Esophagus (tissue), 2 donors: Measurements from ENCODE around the gene C1orf116. TPM values are rescaled to one million over a fixed set of nuclear protein-coding genes. Genes with fewer than 3 reads are reported as not detected.
A peak's percentile ranks its signal among the peaks of the same experiment; 100 is the strongest.

Experiments used
- H3K27ac ChIP-seq, 2 donors: one replicate each; pipeline ENCODE4 v1.5.1; 2013; ENCODE audit warnings: low read depth in 2 of 2, mild to moderate bottlenecking in 2 of 2, inconsistent platforms in 1 of 2, low read length in 1 of 2, moderate library complexity in 1 of 2
- H3K27me3 ChIP-seq, 2 donors: one replicate each; pipeline ENCODE4 v1.6.1; 2013; ENCODE audit warnings: low read length in 2 of 2, control low read depth in 1 of 2, mild to moderate bottlenecking in 1 of 2; ENCODE audit not compliant: insufficient read depth in 2 of 2, control insufficient read depth in 1 of 2
- H3K36me3 ChIP-seq, 2 donors: one replicate each; pipeline ENCODE4 v1.6.1; 2013; ENCODE audit warnings: low read length in 1 of 2; ENCODE audit not compliant: control insufficient read depth in 2 of 2, insufficient read depth in 2 of 2
- H3K4me1 ChIP-seq, 2 donors: one replicate each; pipeline ENCODE4 v1.6.1; 2013; ENCODE audit warnings: low read length in 1 of 2; ENCODE audit not compliant: control insufficient read depth in 2 of 2, insufficient read depth in 2 of 2
- H3K4me3 ChIP-seq, 2 donors: one replicate each; pipeline ENCODE4 v1.5.1; 2013; ENCODE audit warnings: low read length in 2 of 2, mild to moderate bottlenecking in 2 of 2, low read depth in 1 of 2, moderate library complexity in 1 of 2
- H3K9me3 ChIP-seq, 2 donors: one replicate each; pipeline ENCODE4 v1.6.1; 2013; ENCODE audit warnings: mild to moderate bottlenecking in 2 of 2, low read depth in 1 of 2, low read length in 1 of 2, moderate library complexity in 1 of 2; ENCODE audit not compliant: control insufficient read depth in 2 of 2, insufficient read depth in 1 of 2
- WGBS, 2 donors: extraction: QIAGEN DNeasy Blood & Tissue Kit; methylation state at CpG; one replicate each; pipeline ENCODE4 v1.1.7; 2013; 5-methylcytosine and 5-hydroxymethylcytosine counted together
- polyA plus RNA-seq, 2 donors: library from polyadenylated mRNA; stranded (reverse); fragments of 200-250 nt; gene quantifications; one replicate each; pipeline ENCODE4 v1.2.3, GENCODE V29; 2013
- donor health status: healthy with polysubstance abuse.
- donor health status: Bipolar disorder and iron deficiency.

Gene C1orf116
- polyA plus RNA-seq, 2 donors, result 72.9 to 85.8 TPM

- Histone ChIP-seq H3K27me3 (no peaks in the 10 kb centered on the region), H3K9me3 (no peaks in the 10 kb centered on the region), H3K4me1 (peaks cover 0 to 12% of the 10 kb centered on the region in 2 donors), H3K4me3 (no peak overlapping the region), H3K27ac (peak overlapping the region; percentile 65 to 67), H3K36me3 (no peaks in the 10 kb centered on the region)
- 56 to 65% methylated on average over 3 of the region's 3 CpGs for WGBS, 2 donors
Observed at GRCh38 chr1:207006914-207007313, 25.6 kb downstream of the C1orf116 start.

DNA sequence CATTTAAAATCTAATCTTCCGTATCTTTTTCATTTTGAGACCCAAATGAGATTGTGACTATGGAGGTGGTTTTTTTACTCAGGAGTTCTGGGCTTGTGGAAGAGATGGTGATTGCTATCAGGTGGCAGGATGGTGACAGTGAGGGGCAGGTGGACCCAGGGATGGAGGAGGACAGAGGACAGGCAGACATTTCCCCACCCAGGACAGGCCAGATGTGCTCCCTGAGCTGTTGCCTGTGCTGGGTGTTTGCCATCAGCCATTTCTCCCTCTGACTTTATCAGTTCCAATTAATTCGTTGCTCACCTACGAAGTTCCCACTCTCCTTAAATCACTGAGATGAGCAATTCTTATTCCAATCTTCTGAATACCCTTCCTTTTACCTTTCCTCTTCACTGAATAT is 26.5 kb downstream of the C1orf116 start:
- Histone ChIP-seq H3K27me3 (no peaks in the 10 kb centered on the region), H3K27ac (no peak overlapping the region), H3K9me3 (no peaks in the 10 kb centered on the region), H3K4me3 (no peak overlapping the region), H3K36me3 (no peaks in the 10 kb centered on the region), H3K4me1 (peaks cover 0 to 20% of the 10 kb centered on the region in 2 donors)
- 83 to 90% methylated on average over 3 of the region's 3 CpGs for WGBS, 2 donors

DNA sequence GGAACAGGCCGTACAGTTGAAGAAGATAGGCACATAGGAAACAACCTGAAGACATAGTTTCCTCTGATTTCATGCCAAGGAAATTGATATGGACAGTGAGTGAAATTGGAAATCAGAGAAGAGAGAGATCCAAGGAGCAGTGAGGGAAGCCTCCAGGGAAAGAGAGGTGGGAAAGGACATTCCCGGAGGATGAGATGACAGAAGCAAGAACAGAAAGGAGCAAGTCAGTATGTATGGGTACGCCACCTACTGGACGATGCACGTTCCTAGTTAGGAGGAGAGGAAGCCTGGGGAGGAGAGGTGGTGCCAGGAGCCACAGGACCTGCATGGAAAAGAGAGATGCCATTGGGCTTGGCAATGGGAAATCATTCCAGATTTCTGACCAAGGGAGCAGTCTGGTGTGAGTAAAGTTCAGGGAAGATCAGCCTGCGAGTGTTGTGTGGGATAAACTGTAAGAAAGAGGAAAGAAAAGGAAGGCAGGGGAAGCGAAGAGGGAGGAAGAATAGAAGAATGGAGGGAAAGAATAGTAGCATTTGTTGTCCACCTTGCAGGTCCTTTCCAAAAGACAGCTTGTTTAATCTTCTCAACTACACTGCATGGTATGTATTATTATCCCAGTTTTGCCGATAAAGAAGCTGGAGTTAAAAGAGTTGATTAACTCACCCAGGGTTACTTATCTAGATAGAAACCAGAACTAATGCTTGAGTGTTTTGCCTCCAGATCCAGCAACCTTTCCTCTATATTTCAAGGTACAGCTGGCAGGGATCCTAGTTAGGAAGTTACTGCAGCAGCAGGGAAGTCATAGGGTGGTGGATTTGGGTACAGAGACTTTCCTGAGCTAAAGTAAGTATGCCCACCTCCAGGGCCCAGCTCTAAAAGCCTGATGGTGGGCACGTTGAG is 27.4 kb downstream of the C1orf116 start:
- Histone ChIP-seq H3K27ac (peak overlapping the region; percentile 22 to 33), H3K4me3 (no peak overlapping the region), H3K27me3 (no peaks in the 10 kb centered on the region), H3K4me1 (peaks cover 0 to 20% of the 10 kb centered on the region in 2 donors), H3K36me3 (no peaks in the 10 kb centered on the region), H3K9me3 (no peaks in the 10 kb centered on the region)
- 35% methylated on average over 9 of the region's 9 CpGs for WGBS, 2 donors

DNA sequence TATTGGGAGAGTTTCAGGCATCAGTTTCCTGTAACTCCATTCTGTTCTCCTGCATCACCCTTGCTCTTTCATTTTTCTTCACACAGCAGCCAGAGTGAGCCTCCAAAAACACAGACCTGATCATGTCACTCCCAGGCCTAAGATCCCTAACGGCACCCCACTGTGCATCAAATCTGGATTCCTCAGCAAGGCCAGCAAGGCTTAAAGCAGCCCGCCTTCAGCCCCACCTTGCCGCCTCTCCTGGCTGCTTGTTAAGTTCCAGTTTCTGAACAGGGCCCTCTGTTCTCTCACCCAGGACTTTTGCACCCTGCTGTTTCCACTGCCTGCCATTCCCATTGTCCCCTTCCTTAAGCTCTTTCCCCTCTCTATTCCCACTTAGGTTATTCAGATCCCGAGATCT is 29.3 kb downstream of the C1orf116 start:
- WGBS, 2 donors, result 54 to 59% methylated on average over 4 of the region's 4 CpGs
- H3K4me3 ChIP-seq, result no peak overlapping the region
- peaks cover 0 to 17% of the 10 kb centered on the region in 2 donors for H3K4me1 ChIP-seq
- no peaks in the 10 kb centered on the region for H3K9me3 ChIP-seq
- H3K27ac ChIP-seq, result peak overlapping the region; percentile 81 to 86
- H3K27me3 ChIP-seq, result no peaks in the 10 kb centered on the region
- H3K36me3 ChIP-seq, result no peaks in the 10 kb centered on the region

DNA sequence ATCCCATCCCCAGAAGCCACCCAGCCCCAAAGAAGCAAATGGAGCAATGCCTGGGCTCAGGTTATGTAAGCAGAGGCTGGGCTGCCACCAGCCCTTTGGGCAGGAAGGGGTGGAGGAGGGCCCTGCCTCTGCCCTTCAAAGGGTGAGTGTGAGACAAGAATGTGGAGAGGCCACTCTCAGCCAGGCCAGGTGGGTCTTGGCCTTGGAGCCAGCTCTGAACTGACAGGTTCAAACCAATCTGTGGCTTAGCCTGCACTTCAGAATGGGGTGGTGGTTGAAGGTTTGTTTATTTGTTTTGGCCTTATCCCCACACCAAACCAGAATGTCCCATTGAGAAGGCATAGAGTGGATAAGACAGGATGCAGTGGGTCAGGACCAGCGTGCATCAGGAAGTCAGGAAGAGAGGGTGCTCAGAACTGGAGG is 29.8 kb downstream of the C1orf116 start:
- Histone ChIP-seq H3K36me3 (no peaks in the 10 kb centered on the region), H3K27ac (peak overlapping the region; percentile 81 to 86), H3K27me3 (no peaks in the 10 kb centered on the region), H3K4me3 (no peak overlapping the region), H3K4me1 (peaks cover 0 to 17% of the 10 kb centered on the region in 2 donors), H3K9me3 (no peaks in the 10 kb centered on the region)
- 27 to 44% methylated on average over 1 of the region's 1 CpG for WGBS, 2 donors

DNA sequence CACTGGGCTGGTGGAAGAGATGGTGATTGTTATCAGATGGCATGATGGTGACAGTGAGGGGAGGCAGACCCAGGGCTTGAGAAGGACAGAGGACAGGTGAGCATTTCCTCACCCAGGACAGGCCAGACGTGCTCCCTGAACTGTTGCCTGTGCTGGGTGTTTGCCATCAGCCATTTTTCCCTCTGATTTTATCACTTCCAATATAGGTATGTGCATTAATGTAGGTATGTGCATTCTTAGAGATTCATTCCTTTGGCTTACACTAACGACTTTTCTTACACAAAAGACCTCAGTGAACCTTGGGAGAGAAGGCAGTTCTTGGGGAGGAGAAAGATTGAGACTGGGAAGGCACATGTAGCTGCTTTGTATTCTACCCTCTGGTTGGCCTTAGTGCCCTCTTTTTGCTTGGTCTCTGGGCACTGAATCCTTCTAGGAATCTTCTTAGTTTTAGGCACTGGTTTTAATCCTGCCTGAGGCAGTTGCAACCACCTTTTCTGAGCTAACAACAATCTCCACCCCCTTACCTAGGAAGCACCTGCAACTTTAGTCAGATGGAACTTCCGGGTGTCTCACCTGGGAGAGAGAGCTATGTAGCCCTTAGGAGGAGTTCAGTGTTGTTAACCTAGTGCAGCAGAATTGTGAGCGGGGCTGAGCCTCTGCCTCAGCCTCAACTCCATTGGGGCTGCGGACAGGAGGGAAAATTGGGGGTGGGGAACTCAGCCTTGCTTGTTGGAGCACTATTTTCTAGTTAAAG is 30.9 kb downstream of the C1orf116 start:
- no peaks in the 10 kb centered on the region for H3K36me3 ChIP-seq
- H3K27me3 ChIP-seq, result no peaks in the 10 kb centered on the region
- 67% methylated on average over 5 of the region's 5 CpGs for WGBS, 2 donors
- no peaks in the 10 kb centered on the region for H3K9me3 ChIP-seq
- no peak overlapping the region for H3K4me3 ChIP-seq
- H3K27ac ChIP-seq, result peak overlapping the region; percentile 81 to 94
- H3K4me1 ChIP-seq, result peaks cover 0 to 13% of the 10 kb centered on the region in 2 donors

DNA sequence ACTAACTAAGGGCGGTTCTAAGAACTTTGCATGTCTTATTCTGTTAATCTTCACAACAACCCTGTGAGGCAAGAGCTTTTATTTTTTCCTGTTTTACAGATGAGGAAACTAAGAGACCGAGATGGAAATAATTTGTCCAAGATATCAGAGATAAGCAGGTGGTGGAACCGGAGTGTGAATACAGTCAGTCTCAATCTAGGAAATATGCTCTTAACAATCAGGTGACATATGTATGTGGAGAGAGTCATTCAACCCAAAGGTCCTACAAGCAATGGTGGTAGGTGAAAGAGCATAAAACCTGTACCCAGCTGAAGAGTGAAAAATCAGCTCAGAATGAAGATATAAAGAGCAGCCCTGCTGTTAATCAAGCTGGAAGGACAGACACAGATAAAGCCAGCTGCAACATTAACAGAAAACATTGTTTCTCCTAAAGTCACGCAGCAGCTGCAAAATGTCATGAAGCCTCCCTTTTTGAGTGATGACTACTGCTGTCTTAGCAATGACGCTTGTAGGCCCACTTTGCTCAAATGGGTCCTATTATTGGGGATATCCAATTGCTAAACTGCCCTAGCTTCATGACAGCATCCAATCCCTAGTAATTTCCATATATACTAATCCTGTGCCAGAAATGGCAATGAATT is 31.8 kb downstream of the C1orf116 start:
- no peaks in the 10 kb centered on the region for H3K36me3 ChIP-seq
- peaks cover 0 to 13% of the 10 kb centered on the region in 2 donors for H3K4me1 ChIP-seq
- H3K9me3 ChIP-seq, result no peaks in the 10 kb centered on the region
- no peak overlapping the region for H3K4me3 ChIP-seq
- no peaks in the 10 kb centered on the region for H3K27me3 ChIP-seq
- WGBS, 2 donors, result 65 to 75% methylated on average over 5 of the region's 5 CpGs
- peak overlapping the region in 1 of 2 donors; percentile 66 for H3K27ac ChIP-seq

DNA sequence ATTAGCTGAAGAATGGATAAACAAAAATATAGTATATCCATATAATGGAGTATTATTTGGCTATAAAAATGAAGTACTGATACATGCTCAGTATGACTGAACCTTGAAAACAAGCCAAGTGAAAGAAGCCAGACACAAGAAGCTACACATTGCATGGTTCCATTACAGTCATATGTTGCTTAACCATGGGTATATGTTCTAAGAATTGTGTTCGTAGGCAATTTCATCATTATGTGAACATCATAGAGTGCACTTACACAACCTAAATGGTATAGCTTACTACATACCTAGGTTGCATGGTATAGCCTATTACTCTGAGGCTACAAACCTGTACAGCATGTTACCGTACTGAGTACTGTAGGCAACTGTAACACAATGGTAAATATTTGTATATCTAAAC is 33.7 kb downstream of the C1orf116 start:
- WGBS, 2 donors, result 76 to 87% methylated on average over 2 of the region's 2 CpGs
- H3K4me1 ChIP-seq, result peaks cover 0 to 13% of the 10 kb centered on the region in 2 donors
- H3K36me3 ChIP-seq, result no peaks in the 10 kb centered on the region
- H3K27ac ChIP-seq, result no peak overlapping the region
- H3K9me3 ChIP-seq, result no peaks in the 10 kb centered on the region
- no peak overlapping the region for H3K4me3 ChIP-seq
- no peaks in the 10 kb centered on the region for H3K27me3 ChIP-seq

GRCh38 chr1:206992790-206993189 is 39.8 kb downstream of the C1orf116 start:
- H3K27me3 ChIP-seq, result no peaks in the 10 kb centered on the region
- no peak overlapping the region for H3K4me3 ChIP-seq
- H3K27ac ChIP-seq, result no peak overlapping the region
- H3K4me1 ChIP-seq, result no peaks in the 10 kb centered on the region
- no peaks in the 10 kb centered on the region for H3K36me3 ChIP-seq
- H3K9me3 ChIP-seq, result no peaks in the 10 kb centered on the region
